ENCODE results near the gene SLC7A11. TPM values are rescaled to one million over a fixed set of nuclear protein-coding genes. Genes with fewer than 3 reads are reported as not detected.

SLC7A11 gene
- total and polyA plus RNA-seq, 2 experiments from 2014 or later = 0.40 to 1.3 TPM

DNA sequence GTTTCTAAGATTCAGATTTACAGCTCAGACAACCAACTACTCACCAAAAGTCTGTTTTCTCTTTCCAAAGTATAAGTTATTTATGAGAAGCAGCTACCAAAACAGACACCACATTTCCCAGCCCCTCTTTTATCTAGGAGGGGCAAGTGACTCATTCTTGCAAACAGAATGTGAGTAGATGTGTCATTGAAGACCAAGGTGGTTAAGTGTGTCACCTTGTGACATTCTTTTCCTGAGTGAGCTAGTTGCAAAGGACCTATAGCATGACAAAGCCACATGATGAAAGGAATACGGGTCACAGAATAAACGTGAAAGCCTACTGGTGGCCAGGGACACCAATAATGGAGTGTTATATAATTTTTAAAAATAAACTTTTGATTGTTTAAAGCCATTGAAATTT, 50.0 kb downstream of the SLC7A11 start:
- peaks cover 22% of the 10 kb centered on the region for H3K4me1 ChIP-seq (ENCODE audit: low read depth)
- no peaks in the 10 kb centered on the region for H3K9me3 ChIP-seq (ENCODE audit: low read depth)
- TF ChIP-seq, protein P1, sequence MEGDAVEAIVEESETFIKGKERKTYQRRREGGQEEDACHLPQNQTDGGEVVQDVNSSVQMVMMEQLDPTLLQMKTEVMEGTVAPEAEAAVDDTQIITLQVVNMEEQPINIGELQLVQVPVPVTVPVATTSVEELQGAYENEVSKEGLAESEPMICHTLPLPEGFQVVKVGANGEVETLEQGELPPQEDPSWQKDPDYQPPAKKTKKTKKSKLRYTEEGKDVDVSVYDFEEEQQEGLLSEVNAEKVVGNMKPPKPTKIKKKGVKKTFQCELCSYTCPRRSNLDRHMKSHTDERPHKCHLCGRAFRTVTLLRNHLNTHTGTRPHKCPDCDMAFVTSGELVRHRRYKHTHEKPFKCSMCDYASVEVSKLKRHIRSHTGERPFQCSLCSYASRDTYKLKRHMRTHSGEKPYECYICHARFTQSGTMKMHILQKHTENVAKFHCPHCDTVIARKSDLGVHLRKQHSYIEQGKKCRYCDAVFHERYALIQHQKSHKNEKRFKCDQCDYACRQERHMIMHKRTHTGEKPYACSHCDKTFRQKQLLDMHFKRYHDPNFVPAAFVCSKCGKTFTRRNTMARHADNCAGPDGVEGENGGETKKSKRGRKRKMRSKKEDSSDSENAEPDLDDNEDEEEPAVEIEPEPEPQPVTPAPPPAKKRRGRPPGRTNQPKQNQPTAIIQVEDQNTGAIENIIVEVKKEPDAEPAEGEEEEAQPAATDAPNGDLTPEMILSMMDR (IDR thresholded peaks at IDR 0.05; ENCODE audit: low read depth, low read length) = no peak
- H3K36me3 ChIP-seq = no peaks in the 10 kb centered on the region
- no peak for DNase-seq (ENCODE audit: low read depth in 1 of 2, low spot score in 1 of 2)
- no peak overlapping the region for H3K4me3 ChIP-seq
- no peak overlapping the region for H3K27ac ChIP-seq
- no peaks in the 10 kb centered on the region for H3K27me3 ChIP-seq

DNA sequence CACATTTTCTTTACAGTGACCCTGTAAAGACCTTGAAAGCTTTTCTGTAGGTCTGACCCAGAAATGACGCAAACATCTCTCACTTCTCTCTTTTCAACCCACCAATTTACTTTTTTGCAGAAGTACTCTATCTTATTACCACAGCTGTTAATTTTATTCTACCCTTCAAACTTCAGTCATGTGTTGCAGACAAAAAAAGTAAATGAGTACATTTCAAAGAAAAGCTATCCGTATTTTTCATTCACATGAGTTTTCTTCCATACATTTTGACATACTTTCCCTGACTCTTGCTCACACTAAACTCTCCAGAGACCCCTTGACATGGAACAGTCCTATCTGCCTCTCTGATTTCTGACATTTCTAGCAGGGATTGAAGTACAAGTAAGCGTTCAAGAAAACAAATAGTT, 51.7 kb downstream of the SLC7A11 start:
- no peaks in the 10 kb centered on the region for H3K9me3 ChIP-seq (ENCODE audit: low read depth)
- TF ChIP-seq, protein P1 (IDR thresholded peaks at IDR 0.05; ENCODE audit: low read depth, low read length) = no peak

DNA sequence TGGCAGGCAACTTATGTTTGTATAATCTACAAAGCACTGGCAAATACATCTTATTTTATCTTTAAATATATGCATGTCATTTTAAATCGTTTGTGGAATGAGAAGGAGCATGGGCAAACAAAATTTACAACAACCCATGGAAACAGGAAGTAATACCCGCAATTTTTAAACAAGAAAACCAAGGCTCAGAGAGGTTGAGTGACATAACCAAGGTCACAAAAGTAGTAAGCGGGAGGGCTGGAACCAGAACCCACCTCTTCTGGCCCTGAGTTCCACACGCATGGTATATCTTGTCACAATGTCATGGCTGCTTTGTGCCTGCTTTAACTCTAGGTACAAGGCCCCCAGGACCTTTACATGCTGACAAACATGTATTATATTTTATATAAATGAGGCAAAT, 52.9 kb downstream of the SLC7A11 start:
- no peak overlapping the region for H3K4me3 ChIP-seq
- H3K27ac ChIP-seq = no peak overlapping the region
- no peaks in the 10 kb centered on the region for H3K36me3 ChIP-seq
- H3K9me3 ChIP-seq (ENCODE audit: low read depth) = no peaks in the 10 kb centered on the region
- no peak for DNase-seq (ENCODE audit: low read depth in 1 of 2, low spot score in 1 of 2)
- no peaks in the 10 kb centered on the region for H3K27me3 ChIP-seq
- TF ChIP-seq, protein P1 (IDR thresholded peaks at IDR 0.05; ENCODE audit: low read depth, low read length) = no peak
- H3K4me1 ChIP-seq (ENCODE audit: low read depth) = peaks cover 37% of the 10 kb centered on the region

More for the DNA sequence above, 51.7 kb downstream of the SLC7A11 start:
- no peak for DNase-seq (ENCODE audit: low read depth in 1 of 2, low spot score in 1 of 2)
- Histone ChIP-seq H3K27ac (no peak overlapping the region), H3K27me3 (no peaks in the 10 kb centered on the region), H3K36me3 (no peaks in the 10 kb centered on the region), H3K4me1 (ENCODE audit: low read depth) (peaks cover 32% of the 10 kb centered on the region), H3K4me3 (no peak overlapping the region)

DNA sequence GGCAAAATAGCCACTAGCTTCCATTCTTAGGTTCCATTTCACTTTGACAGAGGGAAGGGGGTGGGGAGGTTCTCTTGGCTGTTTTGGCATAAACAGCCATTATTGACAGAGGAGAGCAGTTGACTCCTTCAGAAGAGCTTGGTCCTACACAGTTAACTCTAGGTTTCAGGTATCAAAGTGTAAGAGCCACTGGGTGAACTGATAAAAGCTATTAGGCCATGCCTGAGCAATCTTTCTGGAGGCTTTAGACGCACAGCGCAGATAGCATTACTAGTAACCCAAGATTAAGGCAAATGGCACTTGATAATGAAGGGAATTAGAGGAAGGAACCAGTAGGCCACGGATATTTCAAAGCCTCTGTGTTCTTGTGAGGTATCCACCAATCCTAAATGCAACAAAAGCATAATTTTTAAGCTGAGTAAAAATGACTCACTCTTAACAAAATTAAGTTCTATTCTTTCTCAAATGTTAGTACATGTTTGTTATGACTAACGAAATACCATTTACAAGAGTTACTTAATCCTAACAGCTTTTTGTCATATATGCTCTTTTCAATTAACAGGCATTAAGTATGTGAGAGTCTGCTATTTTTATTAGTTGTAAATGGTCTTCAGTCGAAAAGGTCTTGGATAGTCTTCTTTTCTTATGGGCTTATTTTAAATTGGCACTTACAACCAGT, 53.6 kb downstream of the SLC7A11 start:
- Histone ChIP-seq H3K4me1 (ENCODE audit: low read depth) (peaks cover 32% of the 10 kb centered on the region), H3K9me3 (ENCODE audit: low read depth) (no peaks in the 10 kb centered on the region), H3K27ac (peak overlapping the region; percentile 62), H3K36me3 (no peaks in the 10 kb centered on the region), H3K4me3 (no peak overlapping the region), H3K27me3 (no peaks in the 10 kb centered on the region)
- TF ChIP-seq, protein P1 (IDR thresholded peaks at IDR 0.05; ENCODE audit: low read depth, low read length) = no peak
- no peak for DNase-seq (ENCODE audit: low read depth in 1 of 2, low spot score in 1 of 2)

DNA sequence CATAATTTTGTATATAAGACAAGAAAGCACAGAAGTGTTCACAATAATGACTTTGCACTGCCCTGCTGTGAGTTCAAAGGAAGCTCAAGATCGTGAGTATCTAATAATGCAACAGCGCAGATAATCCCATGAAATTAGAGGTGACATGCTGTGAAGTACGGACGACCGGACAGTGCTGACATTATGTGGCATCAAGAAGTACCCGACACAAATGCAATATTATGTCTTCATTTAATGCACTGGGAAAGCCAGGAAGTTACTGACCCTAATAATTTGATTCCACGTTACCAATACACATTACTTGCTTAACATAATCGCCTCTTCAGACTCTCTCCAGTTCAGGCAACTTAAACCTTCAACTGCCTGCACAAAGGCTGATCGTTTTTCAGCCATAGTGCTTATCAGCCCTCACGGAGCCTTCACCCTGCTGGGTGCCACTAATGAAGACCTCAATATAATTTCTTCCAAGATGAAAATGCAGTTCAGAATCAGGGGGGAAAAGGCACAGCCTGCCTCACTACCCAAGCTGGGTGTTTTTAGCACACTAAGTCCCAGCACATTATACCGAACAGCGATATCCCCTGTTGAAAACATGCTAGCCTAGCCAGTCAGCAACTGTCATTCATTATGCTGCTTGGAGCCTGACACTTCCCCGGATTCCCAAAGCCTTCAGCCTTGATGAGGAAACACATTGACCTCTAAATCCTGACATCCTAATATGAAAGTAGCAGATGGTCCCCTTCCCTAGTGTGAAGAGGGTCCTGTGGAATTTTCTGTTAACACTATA, 56.1 kb downstream of the SLC7A11 start:
- DNase-seq (ENCODE audit: low read depth in 1 of 2, low spot score in 1 of 2) = peak in 1 of 2 donors; percentile 43
- Histone ChIP-seq H3K27me3 (no peaks in the 10 kb centered on the region), H3K4me3 (no peak overlapping the region), H3K9me3 (ENCODE audit: low read depth) (no peaks in the 10 kb centered on the region), H3K36me3 (no peaks in the 10 kb centered on the region), H3K4me1 (ENCODE audit: low read depth) (peaks cover 42% of the 10 kb centered on the region), H3K27ac (peak overlapping the region; percentile 39)
- TF ChIP-seq, protein P1 (IDR thresholded peaks at IDR 0.05; ENCODE audit: low read depth, low read length) = no peak

All from cardiac muscle cell (in vitro differentiated cells and primary cell).